ENCODE results near the gene DCLRE1A. TPM values are rescaled to one million over a fixed set of nuclear protein-coding genes. Genes with fewer than 3 reads are reported as not detected.

Gene DCLRE1A
- total RNA-seq = 1 to 10 TPM; 2.4 to 4.4 (median 3.1) TPM

GRCh38 chr10:113854013-113854760, at the start of gene DCLRE1A, which contains the start of gene NHLRC2:
Gene DCLRE1A (minus strand): TSS chr10:113854082. CDS start chr10:113853182, 900 bp downstream.
Gene NHLRC2 (plus strand): TSS chr10:113854661. CDS start chr10:113854873, 212 bp downstream.
- TF ChIP-seq, protein P1, sequence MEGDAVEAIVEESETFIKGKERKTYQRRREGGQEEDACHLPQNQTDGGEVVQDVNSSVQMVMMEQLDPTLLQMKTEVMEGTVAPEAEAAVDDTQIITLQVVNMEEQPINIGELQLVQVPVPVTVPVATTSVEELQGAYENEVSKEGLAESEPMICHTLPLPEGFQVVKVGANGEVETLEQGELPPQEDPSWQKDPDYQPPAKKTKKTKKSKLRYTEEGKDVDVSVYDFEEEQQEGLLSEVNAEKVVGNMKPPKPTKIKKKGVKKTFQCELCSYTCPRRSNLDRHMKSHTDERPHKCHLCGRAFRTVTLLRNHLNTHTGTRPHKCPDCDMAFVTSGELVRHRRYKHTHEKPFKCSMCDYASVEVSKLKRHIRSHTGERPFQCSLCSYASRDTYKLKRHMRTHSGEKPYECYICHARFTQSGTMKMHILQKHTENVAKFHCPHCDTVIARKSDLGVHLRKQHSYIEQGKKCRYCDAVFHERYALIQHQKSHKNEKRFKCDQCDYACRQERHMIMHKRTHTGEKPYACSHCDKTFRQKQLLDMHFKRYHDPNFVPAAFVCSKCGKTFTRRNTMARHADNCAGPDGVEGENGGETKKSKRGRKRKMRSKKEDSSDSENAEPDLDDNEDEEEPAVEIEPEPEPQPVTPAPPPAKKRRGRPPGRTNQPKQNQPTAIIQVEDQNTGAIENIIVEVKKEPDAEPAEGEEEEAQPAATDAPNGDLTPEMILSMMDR (IDR thresholded peaks at IDR 0.05; ENCODE audit: low read depth) = no peak

DNA sequence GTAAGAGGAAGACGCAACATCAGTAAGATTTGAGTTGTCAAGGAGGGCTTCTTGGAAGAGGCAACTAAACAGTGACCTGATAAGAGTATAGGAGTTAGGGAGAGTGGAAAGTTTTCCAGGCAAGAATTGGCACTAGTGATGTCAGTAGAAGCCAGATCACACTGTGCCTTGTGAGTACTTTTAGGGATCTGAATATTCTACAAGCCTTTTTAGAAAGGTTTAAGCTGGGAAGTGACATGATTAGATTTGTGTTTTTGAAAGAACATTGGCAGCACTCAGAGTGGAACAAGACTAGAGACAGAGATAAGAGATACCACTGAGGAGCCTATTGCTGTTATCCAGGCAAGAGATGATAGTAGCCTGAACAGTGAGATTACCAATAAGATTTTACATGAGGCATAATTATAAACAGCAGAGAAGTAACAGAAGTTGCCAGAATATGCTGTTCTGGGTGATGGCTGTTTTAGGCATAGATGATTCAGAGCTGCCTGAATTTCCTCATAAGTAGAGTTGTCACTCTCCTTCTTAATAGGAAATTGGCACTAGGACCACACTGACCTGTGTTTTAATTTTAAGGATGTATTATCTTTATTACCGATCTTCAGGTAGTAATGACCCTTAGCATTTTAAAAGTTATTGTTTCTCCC, 46.2 kb upstream of the DCLRE1A start:
- TF ChIP-seq, protein P1 (IDR thresholded peaks at IDR 0.05; ENCODE audit: low read depth) = no peak

DNA sequence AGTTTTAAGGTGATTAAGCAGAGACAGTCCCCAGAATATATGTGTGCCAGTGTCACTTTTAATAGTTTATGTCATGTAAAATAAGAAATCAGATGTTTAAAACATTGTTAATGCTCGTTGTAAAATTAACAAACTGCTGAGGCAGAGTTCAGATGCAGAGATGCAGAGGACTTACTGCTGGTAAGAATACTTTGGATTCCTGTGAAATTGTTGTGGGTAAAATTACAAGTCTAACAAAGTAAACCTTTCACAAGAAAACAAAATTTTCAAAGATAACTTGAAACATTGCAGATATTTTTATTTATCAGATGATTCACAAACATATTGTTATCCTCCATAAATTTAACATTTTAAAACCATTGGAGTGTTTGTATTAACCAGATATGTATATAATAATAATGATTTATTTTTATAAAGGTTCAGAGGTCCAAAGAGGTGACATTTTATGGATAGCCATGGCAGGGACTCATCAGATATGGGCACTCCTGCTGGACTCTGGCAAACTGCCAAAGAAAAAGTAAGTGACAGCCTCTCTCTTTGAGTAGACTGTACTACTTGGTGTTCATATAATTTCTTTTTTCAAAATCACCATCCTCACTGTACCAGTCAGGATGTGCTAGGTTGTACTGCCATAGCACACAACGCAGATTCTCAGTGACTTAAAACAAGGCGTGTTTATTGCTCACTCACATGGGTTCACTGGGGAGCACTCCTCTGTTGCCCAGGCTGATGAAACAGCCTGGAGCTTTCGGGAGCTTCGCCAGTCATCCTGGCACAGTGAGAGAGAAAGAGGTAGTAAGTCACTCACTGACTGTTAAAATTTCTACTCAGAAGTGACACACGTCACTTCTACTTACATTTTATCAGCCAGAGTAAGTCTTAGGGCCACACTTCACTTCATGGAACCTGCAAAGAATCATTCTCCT, 44.1 kb upstream of the DCLRE1A start:
- TF ChIP-seq, protein P1 (IDR thresholded peaks at IDR 0.05; ENCODE audit: low read depth) = no peak

DNA sequence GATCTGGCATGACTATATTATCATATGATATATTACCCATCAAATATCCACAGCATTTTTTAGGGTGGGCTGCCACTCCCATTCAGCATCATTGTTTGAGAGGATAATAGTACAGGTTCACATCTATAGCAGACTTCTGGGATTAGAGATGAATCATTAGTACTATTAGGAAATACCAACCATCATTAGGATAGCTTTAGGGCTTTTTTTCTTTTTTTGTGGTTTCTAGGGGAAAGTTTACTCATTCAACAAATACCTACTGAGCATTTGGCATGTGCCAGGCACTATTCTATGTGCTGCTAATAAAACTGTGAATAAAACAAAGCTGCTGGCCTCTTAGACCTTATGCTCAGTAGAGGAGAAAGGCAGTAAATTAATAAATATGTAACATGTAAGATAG, 41.1 kb upstream of the DCLRE1A start:
- TF ChIP-seq, protein P1 (IDR thresholded peaks at IDR 0.05; ENCODE audit: low read depth) = no peak

DNA sequence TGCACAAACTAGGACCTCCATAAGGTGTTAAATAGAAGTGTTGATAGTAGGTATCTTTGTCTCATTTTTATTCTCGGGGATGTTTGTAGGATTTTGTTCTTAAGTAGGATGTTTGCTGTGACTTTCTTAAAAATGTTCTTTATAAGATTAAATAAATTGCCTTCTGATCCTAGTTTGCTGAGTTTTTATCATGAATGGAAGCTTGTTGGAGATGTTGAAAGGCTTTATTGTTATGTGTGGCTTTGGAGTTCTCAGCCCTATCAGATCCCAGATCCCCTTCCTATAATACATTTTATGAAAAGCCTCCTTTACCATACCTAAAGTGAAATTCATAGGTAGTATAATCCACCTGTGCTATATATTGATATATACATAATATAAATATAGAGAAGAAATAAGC, 40.7 kb upstream of the DCLRE1A start:
- TF ChIP-seq, protein P1 (IDR thresholded peaks at IDR 0.05; ENCODE audit: low read depth) = no peak

DNA sequence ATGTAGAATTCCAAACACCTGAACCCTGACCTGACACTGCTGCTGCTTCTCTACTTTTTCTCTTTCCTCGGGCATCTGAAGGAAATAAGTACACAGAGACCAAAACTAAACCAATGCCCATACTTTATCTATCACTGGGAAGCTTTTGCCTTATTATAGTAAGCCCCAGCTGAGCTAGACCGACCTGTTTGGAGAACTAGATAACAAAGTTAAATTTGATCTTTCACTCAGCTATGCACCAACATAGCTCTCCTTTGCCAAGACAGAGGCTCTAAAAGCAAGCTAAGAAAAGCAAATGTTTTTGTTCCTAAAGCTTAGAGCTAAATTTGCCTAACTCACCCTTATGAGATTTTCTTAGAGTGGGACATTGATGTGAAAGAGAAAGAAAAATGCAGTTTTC, 39.7 kb upstream of the DCLRE1A start:
- TF ChIP-seq, protein P1 (IDR thresholded peaks at IDR 0.05; ENCODE audit: low read depth) = no peak

All from subcutaneous adipose tissue (tissue), 4 donors.